ENCODE results near the gene PTGR3.
A peak's percentile ranks its signal among the peaks of the same experiment; 100 is the strongest.

The PTGR3 gene

DNA sequence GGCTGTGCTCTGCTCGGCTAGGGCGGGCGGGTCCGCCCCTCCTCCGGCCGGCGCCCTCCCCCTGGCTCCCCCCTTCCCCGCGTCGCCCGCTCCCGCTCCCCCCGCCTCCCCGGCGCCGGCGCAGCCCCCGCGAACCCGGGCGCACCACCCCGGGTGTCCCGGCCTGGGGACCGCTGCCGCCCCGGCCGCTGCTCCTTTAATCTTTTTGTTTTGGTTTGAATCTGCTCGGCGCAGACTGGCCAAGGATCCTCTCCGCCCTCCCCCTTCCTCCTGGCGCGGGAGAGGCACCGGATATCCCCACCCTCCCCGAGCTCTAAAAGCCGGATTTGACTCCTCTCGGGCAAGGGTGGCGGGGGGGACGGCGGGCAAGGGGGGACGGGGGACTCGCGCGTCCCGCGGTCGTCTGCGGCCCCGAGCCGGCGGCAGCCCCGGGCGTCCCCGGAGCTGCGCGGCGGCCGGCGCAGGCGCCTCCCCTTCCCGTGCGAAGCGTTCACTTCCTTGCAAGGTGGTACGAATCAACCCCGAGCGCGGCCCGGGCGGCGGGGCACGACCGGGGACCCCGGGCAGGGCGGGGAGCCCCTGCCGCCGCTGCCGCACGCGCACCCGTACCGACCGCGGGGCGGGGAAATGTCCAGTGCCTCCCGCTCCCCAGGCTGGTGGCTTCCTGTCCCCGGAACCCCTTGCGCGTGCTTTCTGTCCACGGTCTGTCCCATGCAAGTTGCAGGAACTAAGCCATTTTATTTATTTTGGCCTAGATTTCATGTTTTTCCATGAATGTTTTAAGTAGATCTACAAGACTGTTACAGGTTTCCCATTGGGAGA lies at the start of gene PTGR3:
PTGR3 (minus strand) TSS at position 11 of the 822 bp plus-strand sequence. CDS start 81 bp downstream, outside the sequence.
- DNase-seq (ENCODE audit: low read depth in 1 of 2, low spot score in 1 of 2) = peak; percentile 53 to 71

- DNase-seq (ENCODE audit: low read depth in 1 of 2, low spot score in 1 of 2) = no peak
Observed at GRCh38 chr18:75257605-75258004, 48.7 kb upstream of the PTGR3 start.

- DNase-seq (ENCODE audit: low read depth in 1 of 2, low spot score in 1 of 2) = no peak
Observed at GRCh38 chr18:75256376-75256775, 47.4 kb upstream of the PTGR3 start.

GRCh38 chr18:75255094-75255493 lies 46.2 kb upstream of the PTGR3 start:
- DNase-seq (ENCODE audit: low read depth in 1 of 2, low spot score in 1 of 2) = no peak

DNA sequence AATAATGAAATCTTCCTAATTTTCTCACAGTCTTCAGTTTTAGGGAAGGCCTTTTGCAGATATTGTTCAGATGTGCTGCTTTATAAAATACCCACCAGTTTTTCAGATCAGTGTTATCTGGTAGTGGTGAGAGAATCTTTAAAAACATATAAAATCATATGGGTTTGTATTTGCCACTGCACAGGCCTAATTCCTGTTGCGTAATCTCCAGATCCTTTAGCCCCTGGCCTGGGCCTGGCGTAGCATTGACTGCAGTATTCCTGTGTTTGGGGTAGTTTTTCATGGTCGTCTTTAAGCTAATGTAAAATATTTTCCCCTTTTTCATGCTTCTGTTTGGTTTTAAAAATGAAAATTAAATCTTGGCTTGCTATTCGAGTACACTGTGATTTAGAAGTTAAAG lies 44.8 kb upstream of the PTGR3 start:
- no peak for DNase-seq (ENCODE audit: low read depth in 1 of 2, low spot score in 1 of 2)

- no peak for DNase-seq (ENCODE audit: low read depth in 1 of 2, low spot score in 1 of 2)
Observed at GRCh38 chr18:75253043-75253442, 44.1 kb upstream of the PTGR3 start.

DNA sequence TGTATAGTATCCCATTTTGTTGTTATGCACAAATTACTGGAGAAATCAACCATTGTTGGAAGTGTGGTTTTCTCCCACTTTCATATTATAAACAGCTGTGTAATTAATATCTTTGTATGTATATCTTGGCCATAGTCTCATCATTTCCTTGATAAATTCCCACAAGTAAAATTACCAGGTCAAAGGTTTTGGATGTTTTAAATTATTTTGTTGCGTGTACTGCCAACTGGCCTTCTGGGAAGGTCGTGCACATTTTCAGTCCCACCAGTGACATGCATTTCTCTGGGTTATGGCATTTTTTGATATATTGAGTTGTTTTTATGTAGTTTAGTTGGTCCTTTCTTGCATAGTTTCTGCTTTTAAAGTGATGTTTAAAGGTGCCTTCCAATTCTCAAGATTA lies 43.2 kb upstream of the PTGR3 start:
- DNase-seq (ENCODE audit: low read depth in 1 of 2, low spot score in 1 of 2) = no peak

DNA sequence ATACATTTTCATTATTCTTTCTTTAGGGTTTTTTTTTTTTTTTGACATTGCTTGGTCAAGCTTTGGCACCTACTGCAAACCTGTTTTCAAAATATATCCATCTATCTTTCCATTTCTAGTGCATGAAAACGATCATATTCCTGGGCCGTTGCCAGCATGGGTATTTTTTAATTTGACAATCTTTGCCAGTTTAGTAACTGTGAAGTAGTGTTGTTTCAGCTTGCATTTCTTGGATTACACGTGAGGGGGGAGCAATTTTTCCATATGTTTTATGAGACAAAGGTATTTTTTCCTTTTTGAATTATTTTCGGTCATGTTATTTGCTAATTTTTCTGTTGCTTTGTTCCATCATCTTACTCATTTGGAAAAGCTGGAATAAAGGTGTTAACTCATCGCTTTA lies 42.5 kb upstream of the PTGR3 start:
- DNase-seq (ENCODE audit: low read depth in 1 of 2, low spot score in 1 of 2) = no peak

DNA sequence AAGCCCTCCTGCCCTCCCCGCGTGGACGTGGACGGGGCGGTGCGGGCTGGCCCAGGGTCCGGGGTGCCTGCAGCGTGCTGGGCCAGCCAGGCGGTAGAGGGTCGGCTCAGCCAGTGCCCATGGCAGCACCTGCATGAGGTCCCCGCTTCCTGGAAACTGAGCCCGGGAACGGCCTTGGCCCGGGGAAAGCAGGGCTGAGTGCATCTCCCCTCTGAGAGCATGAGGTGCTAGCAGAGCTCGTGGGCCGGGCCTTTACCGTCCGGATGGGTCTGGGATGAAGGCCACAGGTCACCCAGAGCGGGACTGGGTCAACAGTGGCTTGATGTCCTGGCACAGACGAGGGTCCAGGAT lies 41.5 kb upstream of the PTGR3 start:
- no peak for DNase-seq (ENCODE audit: low read depth in 1 of 2, low spot score in 1 of 2)

DNA sequence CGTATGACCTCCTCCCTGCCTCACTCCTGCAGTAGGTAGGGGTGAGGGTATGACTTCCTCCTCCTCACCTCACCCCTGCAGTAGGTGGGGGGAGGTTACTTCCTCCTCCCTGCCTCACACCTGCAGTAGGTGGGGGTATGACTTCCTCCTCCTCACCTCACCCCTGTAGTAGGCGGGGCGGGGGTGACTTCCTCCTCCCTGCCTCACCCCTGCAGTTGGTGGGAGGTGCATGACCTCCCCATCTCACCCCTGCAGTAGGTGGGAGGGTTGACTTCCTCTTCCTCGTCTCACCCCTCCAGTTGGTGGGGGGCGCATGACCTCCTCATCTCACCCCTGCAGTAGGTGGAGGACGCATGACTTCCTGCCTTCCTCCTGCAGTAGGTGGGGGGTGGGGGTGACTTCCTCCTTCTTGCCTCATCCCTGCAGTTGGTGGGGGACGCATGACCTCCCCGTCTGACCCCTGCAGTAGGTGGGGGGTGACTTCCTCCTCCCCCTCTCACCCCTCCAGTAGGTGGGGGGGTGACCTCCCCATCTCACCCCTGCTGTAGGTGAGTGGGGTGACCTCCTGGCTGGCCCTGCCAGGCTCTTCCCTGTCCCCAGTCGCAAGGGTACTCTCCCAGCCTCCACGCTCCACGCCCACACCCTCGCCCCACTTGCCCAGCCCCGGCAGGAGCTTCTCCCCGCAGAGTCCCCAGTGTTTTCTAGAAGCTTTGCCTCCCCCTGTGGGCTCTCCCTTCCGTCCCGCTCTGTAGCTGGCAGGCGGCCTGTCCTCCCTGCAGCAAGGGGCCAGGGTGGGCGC lies 40.9 kb upstream of the PTGR3 start:
- no peak for DNase-seq (ENCODE audit: low read depth in 1 of 2, low spot score in 1 of 2)

DNA sequence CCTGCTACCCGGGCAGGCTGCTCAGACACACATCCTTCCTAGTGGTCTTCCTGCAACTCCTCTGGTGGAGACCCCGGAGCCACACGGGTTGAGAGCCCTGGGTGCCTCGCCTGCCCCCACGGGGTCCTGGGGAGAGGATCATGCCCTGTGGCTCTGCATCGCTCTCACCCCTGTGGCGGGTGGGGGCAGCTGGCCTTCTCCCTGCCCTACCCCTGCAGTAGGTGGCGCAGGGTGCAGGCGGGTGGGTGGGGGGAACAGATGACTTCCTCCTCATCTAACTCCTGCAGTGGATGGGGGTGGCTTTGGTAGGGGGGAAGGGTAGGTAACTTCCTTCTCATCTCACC lies 40.2 kb upstream of the PTGR3 start:
- DNase-seq (ENCODE audit: low read depth in 1 of 2, low spot score in 1 of 2) = no peak

GRCh38 chr18:75248426-75249174 lies 39.7 kb upstream of the PTGR3 start:
- DNase-seq (ENCODE audit: low read depth in 1 of 2, low spot score in 1 of 2) = no peak

DNA sequence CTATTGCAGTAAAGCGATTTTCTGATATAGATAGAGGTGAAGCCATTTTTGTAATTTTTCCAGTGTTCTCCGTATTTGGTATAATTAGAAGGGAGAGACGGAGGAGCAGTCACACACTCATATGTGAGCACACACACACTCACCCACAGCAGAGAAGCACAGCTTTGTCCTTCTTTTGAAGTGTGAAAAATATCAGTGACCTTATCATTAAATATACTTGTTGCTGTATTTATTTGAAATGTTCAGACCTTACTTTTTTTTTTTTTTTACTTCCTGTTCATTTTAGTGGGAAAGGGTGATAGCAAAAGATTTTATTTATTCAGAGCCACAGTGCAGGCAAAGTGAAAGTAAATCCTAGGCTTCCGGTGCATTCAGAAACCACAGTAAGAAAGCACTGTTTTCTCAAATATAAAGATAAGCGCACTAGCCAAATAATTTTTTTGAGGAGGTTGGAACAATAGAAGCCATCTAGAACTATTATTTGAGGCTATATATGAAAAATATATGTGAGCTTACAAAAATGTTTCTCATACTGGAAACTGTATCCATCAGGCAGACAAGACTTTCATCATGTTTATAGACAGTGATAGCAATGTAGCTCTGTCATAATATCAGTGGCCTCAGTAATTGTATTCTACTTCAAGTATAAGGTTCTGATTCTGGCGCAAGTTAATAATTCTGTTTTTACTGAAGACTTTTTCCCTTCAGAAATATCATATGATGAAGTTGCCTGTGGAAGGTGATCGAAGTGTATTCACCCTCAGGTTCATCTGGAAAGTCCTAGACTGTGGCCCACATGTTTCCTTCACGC lies 38.9 kb upstream of the PTGR3 start:
- DNase-seq (ENCODE audit: low read depth in 1 of 2, low spot score in 1 of 2) = no peak

GRCh38 chr18:75246721-75247610 lies 38.0 kb upstream of the PTGR3 start:
- no peak for DNase-seq (ENCODE audit: low read depth in 1 of 2, low spot score in 1 of 2)

DNA sequence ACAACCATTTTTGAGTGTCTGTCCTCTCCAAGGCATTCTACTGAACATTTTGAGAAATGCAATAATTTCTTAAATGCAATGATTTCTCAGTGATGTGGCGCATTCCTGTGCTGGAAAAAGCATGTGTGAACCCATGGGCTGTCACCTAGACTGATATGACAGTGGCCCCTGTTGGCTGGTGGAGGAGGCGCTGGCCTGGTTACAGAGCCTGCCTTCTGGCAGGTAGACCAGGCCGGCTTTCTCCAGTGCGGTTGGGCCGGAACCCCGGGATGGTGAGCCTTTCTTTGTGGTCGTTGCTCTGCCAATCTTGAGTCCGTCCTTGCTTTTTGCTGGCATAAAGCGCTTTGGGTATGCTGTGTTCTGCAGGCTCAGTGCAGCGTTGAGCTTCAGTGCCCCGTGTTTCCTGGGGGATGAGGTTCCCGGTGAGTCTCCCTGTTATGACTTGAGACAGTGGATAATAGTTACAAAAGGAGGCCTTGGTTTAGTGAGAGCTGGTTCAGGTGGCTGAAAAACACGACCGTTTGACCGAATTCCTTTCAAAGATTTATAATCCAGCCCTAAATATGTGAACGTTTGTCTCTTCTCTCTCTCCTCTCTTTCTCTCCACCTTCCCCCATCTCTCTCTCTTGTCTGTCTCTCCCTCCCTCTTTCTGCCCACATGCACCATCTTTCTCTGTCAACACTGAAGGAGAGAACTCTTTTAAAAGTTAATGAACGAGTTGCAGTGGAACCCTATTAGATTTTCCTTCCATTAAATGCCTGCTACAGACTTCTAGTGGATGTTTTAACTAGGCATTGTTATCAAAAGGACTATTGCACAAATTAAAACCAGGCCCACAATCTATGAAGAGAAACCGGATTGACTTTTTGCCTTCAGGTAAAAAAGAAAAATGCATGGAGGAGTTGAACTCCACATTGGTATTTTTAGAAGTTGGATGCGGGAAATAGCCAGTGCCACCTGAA lies 35.7 kb upstream of the PTGR3 start:
- no peak for DNase-seq (ENCODE audit: low read depth in 1 of 2, low spot score in 1 of 2)

GRCh38 chr18:75241705-75242104 lies 32.8 kb upstream of the PTGR3 start:
- no peak for DNase-seq (ENCODE audit: low read depth in 1 of 2, low spot score in 1 of 2)

- no peak for DNase-seq (ENCODE audit: low read depth in 1 of 2, low spot score in 1 of 2)
Observed at GRCh38 chr18:75240433-75240832, 31.5 kb upstream of the PTGR3 start.

DNA sequence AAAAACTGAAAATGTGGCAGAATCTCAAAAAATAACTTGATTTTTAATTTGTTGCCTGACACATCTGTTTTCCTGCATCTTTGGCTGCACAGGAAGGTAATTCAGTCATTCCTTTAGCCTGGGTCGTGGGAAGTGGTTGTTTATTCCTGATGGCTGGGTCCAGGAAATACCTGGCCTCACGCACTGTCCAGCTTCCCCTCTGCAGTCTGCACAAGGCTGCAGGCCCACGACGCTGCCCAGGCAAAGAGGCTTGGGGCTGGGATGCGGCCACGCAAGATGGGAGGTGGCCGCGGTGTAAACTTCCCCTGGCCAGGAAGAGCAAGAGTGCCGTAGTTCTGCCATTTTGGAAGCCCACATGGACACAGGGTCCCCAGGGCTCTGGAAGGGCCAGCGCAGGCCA lies 29.8 kb upstream of the PTGR3 start:
- no peak for DNase-seq (ENCODE audit: low read depth in 1 of 2, low spot score in 1 of 2)

- no peak for DNase-seq (ENCODE audit: low read depth in 1 of 2, low spot score in 1 of 2)
Observed at GRCh38 chr18:75238100-75238499, 29.2 kb upstream of the PTGR3 start.
